ENCODE measurements around the gene GNB1L. TPM values are rescaled to one million over a fixed set of nuclear protein-coding genes. Genes with fewer than 3 reads are reported as not detected.

Gene GNB1L
- total and polyA plus RNA-seq, 2 of the 13 experiments (the other 11 are each of a cell fraction or from before 2014, with no cell fraction given), result 2.5 to 7.4 TPM

DNA sequence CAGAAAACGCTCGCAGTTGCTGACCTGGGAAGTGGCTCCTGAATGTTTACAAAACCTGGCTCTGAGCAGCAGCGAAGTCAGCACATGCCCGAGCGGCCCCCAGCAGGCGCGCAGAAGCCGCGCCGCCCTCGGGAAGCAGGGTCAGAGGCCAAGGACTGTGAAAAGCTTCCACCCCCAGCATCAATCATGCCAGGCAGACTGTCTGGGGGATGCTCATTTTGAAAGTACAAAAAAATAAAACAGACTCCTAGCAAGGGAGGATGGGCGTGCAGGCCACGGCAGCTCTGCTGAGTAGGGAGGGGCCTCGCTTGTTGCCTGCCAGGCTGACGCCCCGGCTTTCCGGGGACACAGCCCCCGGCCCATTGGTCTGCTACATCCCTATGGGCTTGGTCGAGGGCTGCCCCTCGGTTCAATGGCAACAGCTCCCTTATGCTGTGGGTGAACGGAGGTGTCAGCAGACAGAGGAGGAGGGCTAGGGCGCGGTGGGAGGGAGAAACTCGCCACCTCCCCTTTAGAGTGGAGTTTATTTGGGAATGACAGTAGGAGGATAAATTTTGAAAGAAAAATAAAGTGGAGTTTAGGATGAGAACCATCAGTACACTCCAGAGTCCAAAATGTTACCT lies 37.7 kb upstream of the GNB1L start (continued):
- TF ChIP-seq, protein P1, sequence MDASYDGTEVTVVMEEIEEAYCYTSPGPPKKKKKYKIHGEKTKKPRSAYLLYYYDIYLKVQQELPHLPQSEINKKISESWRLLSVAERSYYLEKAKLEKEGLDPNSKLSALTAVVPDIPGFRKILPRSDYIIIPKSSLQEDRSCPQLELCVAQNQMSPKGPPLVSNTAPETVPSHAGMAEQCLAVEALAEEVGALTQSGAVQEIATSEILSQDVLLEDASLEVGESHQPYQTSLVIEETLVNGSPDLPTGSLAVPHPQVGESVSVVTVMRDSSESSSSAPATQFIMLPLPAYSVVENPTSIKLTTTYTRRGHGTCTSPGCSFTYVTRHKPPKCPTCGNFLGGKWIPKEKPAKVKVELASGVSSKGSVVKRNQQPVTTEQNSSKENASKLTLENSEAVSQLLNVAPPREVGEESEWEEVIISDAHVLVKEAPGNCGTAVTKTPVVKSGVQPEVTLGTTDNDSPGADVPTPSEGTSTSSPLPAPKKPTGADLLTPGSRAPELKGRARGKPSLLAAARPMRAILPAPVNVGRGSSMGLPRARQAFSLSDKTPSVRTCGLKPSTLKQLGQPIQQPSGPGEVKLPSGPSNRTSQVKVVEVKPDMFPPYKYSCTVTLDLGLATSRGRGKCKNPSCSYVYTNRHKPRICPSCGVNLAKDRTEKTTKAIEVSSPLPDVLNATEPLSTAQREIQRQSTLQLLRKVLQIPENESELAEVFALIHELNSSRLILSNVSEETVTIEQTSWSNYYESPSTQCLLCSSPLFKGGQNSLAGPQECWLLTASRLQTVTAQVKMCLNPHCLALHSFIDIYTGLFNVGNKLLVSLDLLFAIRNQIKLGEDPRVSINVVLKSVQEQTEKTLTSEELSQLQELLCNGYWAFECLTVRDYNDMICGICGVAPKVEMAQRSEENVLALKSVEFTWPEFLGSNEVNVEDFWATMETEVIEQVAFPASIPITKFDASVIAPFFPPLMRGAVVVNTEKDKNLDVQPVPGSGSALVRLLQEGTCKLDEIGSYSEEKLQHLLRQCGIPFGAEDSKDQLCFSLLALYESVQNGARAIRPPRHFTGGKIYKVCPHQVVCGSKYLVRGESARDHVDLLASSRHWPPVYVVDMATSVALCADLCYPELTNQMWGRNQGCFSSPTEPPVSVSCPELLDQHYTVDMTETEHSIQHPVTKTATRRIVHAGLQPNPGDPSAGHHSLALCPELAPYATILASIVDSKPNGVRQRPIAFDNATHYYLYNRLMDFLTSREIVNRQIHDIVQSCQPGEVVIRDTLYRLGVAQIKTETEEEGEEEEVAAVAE (CRISPR knock-in tag; IDR thresholded peaks at IDR 0.05; ENCODE audit: borderline replicate concordance), result peak; percentile 79
- TF ChIP-seq NFIB (CRISPR knock-in tag; IDR thresholded peaks at IDR 0.05; ENCODE audit: borderline replicate concordance), result no peak
- TF ChIP-seq SUZ12 (IDR thresholded peaks at IDR 0.05; ENCODE audit: low read depth, low read length), result no peak
- no peak; the same call in 1 of the 2 replicates for TF ChIP-seq ZNF569 (CRISPR knock-in tag; IDR thresholded peaks at IDR 0.05; ENCODE audit: borderline replicate concordance)
- TF ChIP-seq JDP2 (CRISPR knock-in tag; IDR thresholded peaks at IDR 0.05; ENCODE audit: borderline replicate concordance), result no peak; the same call in 1 of the 2 replicates
- TF ChIP-seq, protein P2, sequence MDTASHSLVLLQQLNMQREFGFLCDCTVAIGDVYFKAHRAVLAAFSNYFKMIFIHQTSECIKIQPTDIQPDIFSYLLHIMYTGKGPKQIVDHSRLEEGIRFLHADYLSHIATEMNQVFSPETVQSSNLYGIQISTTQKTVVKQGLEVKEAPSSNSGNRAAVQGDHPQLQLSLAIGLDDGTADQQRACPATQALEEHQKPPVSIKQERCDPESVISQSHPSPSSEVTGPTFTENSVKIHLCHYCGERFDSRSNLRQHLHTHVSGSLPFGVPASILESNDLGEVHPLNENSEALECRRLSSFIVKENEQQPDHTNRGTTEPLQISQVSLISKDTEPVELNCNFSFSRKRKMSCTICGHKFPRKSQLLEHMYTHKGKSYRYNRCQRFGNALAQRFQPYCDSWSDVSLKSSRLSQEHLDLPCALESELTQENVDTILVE (CRISPR knock-in tag; IDR thresholded peaks at IDR 0.05), result peak; percentile 96
- TF ChIP-seq, protein P3, sequence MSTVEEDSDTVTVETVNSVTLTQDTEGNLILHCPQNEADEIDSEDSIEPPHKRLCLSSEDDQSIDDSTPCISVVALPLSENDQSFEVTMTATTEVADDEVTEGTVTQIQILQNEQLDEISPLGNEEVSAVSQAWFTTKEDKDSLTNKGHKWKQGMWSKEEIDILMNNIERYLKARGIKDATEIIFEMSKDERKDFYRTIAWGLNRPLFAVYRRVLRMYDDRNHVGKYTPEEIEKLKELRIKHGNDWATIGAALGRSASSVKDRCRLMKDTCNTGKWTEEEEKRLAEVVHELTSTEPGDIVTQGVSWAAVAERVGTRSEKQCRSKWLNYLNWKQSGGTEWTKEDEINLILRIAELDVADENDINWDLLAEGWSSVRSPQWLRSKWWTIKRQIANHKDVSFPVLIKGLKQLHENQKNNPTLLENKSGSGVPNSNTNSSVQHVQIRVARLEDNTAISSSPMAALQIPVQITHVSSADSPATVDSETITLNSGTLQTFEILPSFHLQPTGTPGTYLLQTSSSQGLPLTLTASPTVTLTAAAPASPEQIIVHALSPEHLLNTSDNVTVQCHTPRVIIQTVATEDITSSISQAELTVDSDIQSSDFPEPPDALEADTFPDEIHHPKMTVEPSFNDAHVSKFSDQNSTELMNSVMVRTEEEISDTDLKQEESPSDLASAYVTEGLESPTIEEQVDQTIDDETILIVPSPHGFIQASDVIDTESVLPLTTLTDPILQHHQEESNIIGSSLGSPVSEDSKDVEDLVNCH (CRISPR knock-in tag; IDR thresholded peaks at IDR 0.05), result 0 out of 2 replicates have a peak, but pooled peaks have one; percentile 72
- TF ChIP-seq ZNF530 (CRISPR knock-in tag; IDR thresholded peaks at IDR 0.05; ENCODE audit: low read depth), result 0 out of 2 replicates have a peak, but pooled peaks have one; percentile 85
- no peak for TF ChIP-seq ZNF383 (CRISPR knock-in tag; IDR thresholded peaks at IDR 0.05; ENCODE audit: borderline replicate concordance)
- TF ChIP-seq ISX (CRISPR knock-in tag; conservative IDR thresholded peaks at IDR 0.05), result peak; percentile 97
- no peak for TF ChIP-seq IKZF1 (IDR thresholded peaks at IDR 0.05)
- TF ChIP-seq DR1 (CRISPR knock-in tag; IDR thresholded peaks at IDR 0.05), result peak; percentile 59; the same call in 1 of the 2 replicates
- no peak for TF ChIP-seq MATR3 (CRISPR knock-in tag; IDR thresholded peaks at IDR 0.05)
- TF ChIP-seq, protein P4, sequence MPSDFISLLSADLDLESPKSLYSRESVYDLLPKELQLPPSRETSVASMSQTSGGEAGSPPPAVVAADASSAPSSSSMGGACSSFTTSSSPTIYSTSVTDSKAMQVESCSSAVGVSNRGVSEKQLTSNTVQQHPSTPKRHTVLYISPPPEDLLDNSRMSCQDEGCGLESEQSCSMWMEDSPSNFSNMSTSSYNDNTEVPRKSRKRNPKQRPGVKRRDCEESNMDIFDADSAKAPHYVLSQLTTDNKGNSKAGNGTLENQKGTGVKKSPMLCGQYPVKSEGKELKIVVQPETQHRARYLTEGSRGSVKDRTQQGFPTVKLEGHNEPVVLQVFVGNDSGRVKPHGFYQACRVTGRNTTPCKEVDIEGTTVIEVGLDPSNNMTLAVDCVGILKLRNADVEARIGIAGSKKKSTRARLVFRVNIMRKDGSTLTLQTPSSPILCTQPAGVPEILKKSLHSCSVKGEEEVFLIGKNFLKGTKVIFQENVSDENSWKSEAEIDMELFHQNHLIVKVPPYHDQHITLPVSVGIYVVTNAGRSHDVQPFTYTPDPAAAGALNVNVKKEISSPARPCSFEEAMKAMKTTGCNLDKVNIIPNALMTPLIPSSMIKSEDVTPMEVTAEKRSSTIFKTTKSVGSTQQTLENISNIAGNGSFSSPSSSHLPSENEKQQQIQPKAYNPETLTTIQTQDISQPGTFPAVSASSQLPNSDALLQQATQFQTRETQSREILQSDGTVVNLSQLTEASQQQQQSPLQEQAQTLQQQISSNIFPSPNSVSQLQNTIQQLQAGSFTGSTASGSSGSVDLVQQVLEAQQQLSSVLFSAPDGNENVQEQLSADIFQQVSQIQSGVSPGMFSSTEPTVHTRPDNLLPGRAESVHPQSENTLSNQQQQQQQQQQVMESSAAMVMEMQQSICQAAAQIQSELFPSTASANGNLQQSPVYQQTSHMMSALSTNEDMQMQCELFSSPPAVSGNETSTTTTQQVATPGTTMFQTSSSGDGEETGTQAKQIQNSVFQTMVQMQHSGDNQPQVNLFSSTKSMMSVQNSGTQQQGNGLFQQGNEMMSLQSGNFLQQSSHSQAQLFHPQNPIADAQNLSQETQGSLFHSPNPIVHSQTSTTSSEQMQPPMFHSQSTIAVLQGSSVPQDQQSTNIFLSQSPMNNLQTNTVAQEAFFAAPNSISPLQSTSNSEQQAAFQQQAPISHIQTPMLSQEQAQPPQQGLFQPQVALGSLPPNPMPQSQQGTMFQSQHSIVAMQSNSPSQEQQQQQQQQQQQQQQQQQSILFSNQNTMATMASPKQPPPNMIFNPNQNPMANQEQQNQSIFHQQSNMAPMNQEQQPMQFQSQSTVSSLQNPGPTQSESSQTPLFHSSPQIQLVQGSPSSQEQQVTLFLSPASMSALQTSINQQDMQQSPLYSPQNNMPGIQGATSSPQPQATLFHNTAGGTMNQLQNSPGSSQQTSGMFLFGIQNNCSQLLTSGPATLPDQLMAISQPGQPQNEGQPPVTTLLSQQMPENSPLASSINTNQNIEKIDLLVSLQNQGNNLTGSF (CRISPR knock-in tag; IDR thresholded peaks at IDR 0.05), result peak; percentile 99

Measured in HepG2 (cell line).